MM.1S (cell line): ENCODE results near the gene FARP2.

ENCODE experiments used
- DNase-seq: peaks from one replicate; pipeline ENCODE4 v3.0.0-alpha.2; 2015
- H2AFZ ChIP-seq: fragments of 300-600 bp; sonication (generic); 2 replicates; pipeline ENCODE4 v1.6.0; 2016; ENCODE audit warnings: antibody characterized with exemption, low read length
- H3F3A ChIP-seq: fragments of 300-600 bp; sonication (generic); 2 replicates; pipeline ENCODE4 v1.6.1; 2016; ENCODE audit warnings: mild to moderate bottlenecking, antibody characterized with exemption, low read length, moderate library complexity, mixed read lengths; ENCODE audit not compliant: insufficient read depth
- H3K27ac ChIP-seq: fragments of 300-600 bp; sonication (generic); 2 replicates; pipeline ENCODE4 v1.5.1; 2016; ENCODE audit warnings: mild to moderate bottlenecking, low read length
- H3K27me3 ChIP-seq: fragments of 300-600 bp; sonication (generic); replicated peaks from 2 replicates; pipeline ENCODE4 v1.6.0; 2016; ENCODE audit warnings: low read length; ENCODE audit not compliant: insufficient read depth
- H3K36me3 ChIP-seq: fragments of 300-600 bp; sonication (generic); replicated peaks from 2 replicates; pipeline ENCODE4 v1.6.1; 2016; ENCODE audit warnings: mild to moderate bottlenecking, low read length, mixed read lengths; ENCODE audit not compliant: insufficient read depth
- H3K4me1 ChIP-seq: fragments of 300-600 bp; sonication (generic); 2 replicates; pipeline ENCODE4 v1.6.1; 2016; ENCODE audit warnings: low read length, mixed read lengths
- H3K4me2 ChIP-seq: fragments of 300-600 bp; sonication (generic); 2 replicates; pipeline ENCODE4 v1.6.0; 2016; ENCODE audit warnings: low read depth, low read length
- H3K4me3 ChIP-seq: fragments of 300-600 bp; sonication (generic); 2 replicates; pipeline ENCODE4 v1.5.1; 2016; ENCODE audit warnings: low read length, mixed read lengths
- H3K79me2 ChIP-seq: fragments of 300-600 bp; sonication (generic); 2 replicates; pipeline ENCODE4 v1.6.1; 2016; ENCODE audit warnings: mixed run types, low read length, mixed read lengths
- H3K9ac ChIP-seq: fragments of 300-600 bp; sonication (generic); 2 replicates; pipeline ENCODE4 v1.6.1; 2016; ENCODE audit warnings: low read length, mixed read lengths
- H3K9me2 ChIP-seq: fragments of 300-600 bp; sonication (generic); replicated peaks from 2 replicates; pipeline ENCODE4 v1.6.1; 2016; ENCODE audit warnings: mild to moderate bottlenecking, low read length, mixed read lengths; ENCODE audit not compliant: insufficient read depth
- H3K9me3 ChIP-seq: fragments of 300-600 bp; sonication (generic); replicated peaks from 2 replicates; pipeline ENCODE4 v1.6.1; 2016; ENCODE audit warnings: mild to moderate bottlenecking, low read length, mixed read lengths; ENCODE audit not compliant: insufficient read depth
- H4K20me1 ChIP-seq: fragments of 300-600 bp; sonication (generic); 2 replicates; pipeline ENCODE4 v1.6.1; 2016; ENCODE audit warnings: mild to moderate bottlenecking, low read length, moderate library complexity, mixed read lengths; ENCODE audit not compliant: insufficient read depth
- CTCF ChIP-seq: fragments of 300-600 bp; sonication (generic); IDR thresholded peaks from 2 replicates; pipeline ENCODE4 v1.5.1; 2016; ENCODE audit warnings: antibody characterized with exemption, low read length, mixed read lengths
- EZH2 ChIP-seq: fragments of 300-600 bp; sonication (generic); optimal IDR thresholded peaks from 2 replicates; pipeline ENCODE3; 2017; ENCODE audit warnings: low read depth, mild to moderate bottlenecking, antibody characterized with exemption, low read length, mixed read lengths
- EZH2phosphoT487 ChIP-seq: fragments of 300-600 bp; sonication (generic); IDR thresholded peaks from 2 replicates; pipeline ENCODE4 v1.6.1; 2018; ENCODE audit warnings: antibody characterized with exemption, low read length

The FARP2 gene

GRCh38 chr2:241308832-241309500 is 47.1 kb upstream of the FARP2 start:
- Histone ChIP-seq H3K79me2 (peaks cover 96% of the 10 kb centered on the region), H3K9me2 (no peaks in the 10 kb centered on the region), H3K4me1 (peaks cover 52% of the 10 kb centered on the region), H3K4me2 (peak overlapping the region; percentile 64; the same call in 1 of the 2 replicates), H3K4me3 (no peak overlapping the region), H3K27me3 (no peaks in the 10 kb centered on the region), H3K36me3 (no peaks in the 10 kb centered on the region), H2AFZ (no peak overlapping the region), H3K9me3 (no peaks in the 10 kb centered on the region), H3K9ac (peak overlapping the region; percentile 24; the same call in 1 of the 2 replicates), H4K20me1 (no peaks in the 10 kb centered on the region), H3F3A (peaks cover 36% of the 10 kb centered on the region), H3K27ac (peak overlapping the region; percentile 70)
- DNase-seq: no peak
- TF ChIP-seq EZH2phosphoT487 (no peak), CTCF (no peak), EZH2 (no peak)

- Histone ChIP-seq H3K36me3 (no peaks in the 10 kb centered on the region), H2AFZ (no peak overlapping the region), H3K4me3 (no peak overlapping the region), H3K9me2 (no peaks in the 10 kb centered on the region), H3K4me1 (peaks cover 55% of the 10 kb centered on the region), H4K20me1 (no peaks in the 10 kb centered on the region), H3K27me3 (no peaks in the 10 kb centered on the region), H3K9ac (peak overlapping the region; percentile 24; the same call in 1 of the 2 replicates), H3K79me2 (peaks cover 96% of the 10 kb centered on the region), H3K9me3 (no peaks in the 10 kb centered on the region), H3F3A (peaks cover 36% of the 10 kb centered on the region), H3K27ac (peak overlapping the region; percentile 70), H3K4me2 (peak overlapping the region; percentile 64; the same call in 1 of the 2 replicates)
- TF ChIP-seq EZH2phosphoT487 (no peak), CTCF (no peak), EZH2 (no peak)
- DNase-seq: peak; percentile 79
Observed at GRCh38 chr2:241309684-241310117, 46.4 kb upstream of the FARP2 start.

- H3K9me3 ChIP-seq: no peaks in the 10 kb centered on the region
- H3K36me3 ChIP-seq: no peaks in the 10 kb centered on the region
- TF ChIP-seq EZH2 (no peak), EZH2phosphoT487 (no peak), CTCF (no peak)
- no peaks in the 10 kb centered on the region for H4K20me1 ChIP-seq
- no peak for DNase-seq
- no peak overlapping the region for H2AFZ ChIP-seq
- no peak overlapping the region for H3K4me3 ChIP-seq
- H3K9ac ChIP-seq: peak overlapping the region; percentile 13; the same call in 1 of the 2 replicates
- H3K27ac ChIP-seq: peak overlapping the region; percentile 70; the same call in 1 of the 2 replicates
- no peaks in the 10 kb centered on the region for H3K27me3 ChIP-seq
- peaks cover 36% of the 10 kb centered on the region for H3F3A ChIP-seq
- peaks cover 55% of the 10 kb centered on the region for H3K4me1 ChIP-seq
- peaks cover 89% of the 10 kb centered on the region for H3K79me2 ChIP-seq
- H3K9me2 ChIP-seq: no peaks in the 10 kb centered on the region
- H3K4me2 ChIP-seq: peak overlapping the region; percentile 64; the same call in 1 of the 2 replicates
Observed at GRCh38 chr2:241310917-241311566, 45.0 kb upstream of the FARP2 start.
